ENCODE data around the gene FERMT2.
"Not testable (repeated sequence)": the region's sequence is repeated elsewhere in the genome, so short reads cannot be mapped to it uniquely, and the experiment has no call there.

The FERMT2 gene

DNA sequence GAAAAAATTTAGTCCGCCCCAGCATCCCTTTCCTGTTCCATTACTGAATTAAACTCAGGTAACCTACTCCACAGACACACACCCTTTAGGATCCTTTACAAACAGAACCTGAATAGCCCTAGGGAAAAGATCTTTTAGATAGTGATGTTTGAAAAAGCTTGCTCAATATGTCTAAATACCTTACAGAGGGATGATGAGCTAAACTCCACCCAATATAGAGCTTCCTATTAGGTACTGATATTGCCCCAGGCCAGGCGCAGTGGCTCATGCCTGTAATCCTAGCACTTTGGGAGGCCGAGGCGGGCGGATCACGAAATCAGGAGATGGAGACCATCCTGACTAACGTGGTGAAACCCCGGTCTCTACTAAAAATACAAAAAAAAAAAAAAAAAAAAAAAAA, 50.1 kb downstream of the FERMT2 start:
- no peak for DNase-seq

GRCh38 chr14:52898496-52898895, 52.4 kb downstream of the FERMT2 start:
- DNase-seq: no peak

GRCh38 chr14:52895000-52895399, 55.9 kb downstream of the FERMT2 start:
- no peak for DNase-seq

DNA sequence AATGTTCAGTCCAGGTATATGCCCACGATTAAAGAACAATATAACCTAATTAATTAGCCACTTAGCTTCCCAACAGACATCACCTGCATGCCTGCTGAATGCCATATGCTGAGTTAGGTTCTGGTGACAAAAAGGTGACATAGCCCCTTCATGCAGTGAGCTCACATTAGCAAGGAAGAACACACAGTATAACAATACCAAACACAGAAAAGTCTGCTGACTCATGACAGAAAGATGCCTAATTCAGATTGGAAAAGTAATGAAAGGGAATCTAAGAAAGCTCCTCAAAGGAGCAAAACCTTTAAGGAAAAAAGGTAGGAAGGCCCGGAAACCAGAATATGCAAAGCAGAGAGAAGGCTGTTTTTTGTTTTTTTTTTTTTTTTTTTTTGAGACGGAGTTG, 59.0 kb downstream of the FERMT2 start:
- no peak for DNase-seq

GRCh38 chr14:52888839-52889838, 61.7 kb downstream of the FERMT2 start:
- no peak for DNase-seq

DNA sequence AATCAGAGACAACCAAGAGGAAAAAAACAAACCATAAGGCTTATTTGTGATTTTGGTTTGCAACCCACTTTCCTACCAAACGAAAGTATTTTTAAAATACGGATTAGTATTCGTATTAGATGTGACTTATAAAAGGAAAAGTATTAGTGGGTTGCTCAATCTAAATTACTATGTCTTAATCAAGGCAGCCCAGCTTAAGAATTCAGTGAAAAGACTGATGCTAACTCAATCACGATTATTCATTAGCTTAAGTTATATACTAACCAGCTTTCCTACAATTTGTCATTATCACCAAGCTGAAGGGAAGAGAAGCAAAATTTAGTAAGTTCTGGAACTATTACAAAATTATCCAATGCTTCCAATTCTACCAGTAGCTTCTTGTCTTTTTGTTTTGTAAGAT, 62.7 kb downstream of the FERMT2 start:
- DNase-seq: no peak

DNA sequence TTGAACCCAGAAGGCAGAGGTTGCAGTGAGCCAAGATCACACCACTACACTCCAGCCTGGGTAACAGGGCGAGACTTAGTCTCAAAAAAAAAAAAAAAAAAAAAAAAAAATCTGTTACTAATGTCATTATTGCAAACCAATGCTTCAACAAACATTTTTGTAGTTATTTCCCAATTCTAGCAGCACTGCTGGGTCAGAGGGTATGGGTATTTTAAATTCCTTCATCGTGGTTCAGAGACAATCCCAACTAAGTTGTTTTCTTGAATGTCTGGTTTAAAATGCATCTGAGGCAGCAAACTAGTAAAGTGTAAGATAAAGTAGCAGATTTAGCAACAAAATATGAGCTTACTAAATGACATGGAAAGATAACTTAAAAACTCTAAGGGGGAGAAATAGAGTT, 65.6 kb downstream of the FERMT2 start:
- DNase-seq: no peak

- no peak for DNase-seq
These were observed 67.2 kb downstream of the FERMT2 start for GRCh38 chr14:52883658-52884057.

- DNase-seq: no peak
These were observed 68.0 kb downstream of the FERMT2 start for GRCh38 chr14:52882824-52883223.

- no peak for DNase-seq
These were observed 70.9 kb downstream of the FERMT2 start for GRCh38 chr14:52879958-52880357.

GRCh38 chr14:52878946-52879345, 71.9 kb downstream of the FERMT2 start:
- no peak for DNase-seq

DNA sequence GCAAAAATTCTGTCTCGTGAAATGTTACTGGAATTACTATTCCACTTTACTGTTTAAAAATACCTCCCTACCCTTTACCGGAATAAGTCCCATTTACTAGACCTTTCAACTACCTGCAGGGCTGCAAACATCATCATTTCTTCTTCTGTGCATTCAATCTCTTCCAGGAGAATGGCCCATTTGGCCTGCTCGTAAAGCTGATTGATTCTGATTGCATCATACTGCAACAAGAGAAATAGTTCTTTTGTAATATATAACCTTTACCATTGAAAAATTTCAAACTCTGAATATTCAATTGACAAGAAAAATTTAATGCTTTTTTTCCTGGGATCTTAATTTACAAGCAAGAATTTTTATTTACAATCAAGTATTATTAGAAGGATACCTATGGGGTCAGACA, 72.4 kb downstream of the FERMT2 start:
- no peak for DNase-seq

DNA sequence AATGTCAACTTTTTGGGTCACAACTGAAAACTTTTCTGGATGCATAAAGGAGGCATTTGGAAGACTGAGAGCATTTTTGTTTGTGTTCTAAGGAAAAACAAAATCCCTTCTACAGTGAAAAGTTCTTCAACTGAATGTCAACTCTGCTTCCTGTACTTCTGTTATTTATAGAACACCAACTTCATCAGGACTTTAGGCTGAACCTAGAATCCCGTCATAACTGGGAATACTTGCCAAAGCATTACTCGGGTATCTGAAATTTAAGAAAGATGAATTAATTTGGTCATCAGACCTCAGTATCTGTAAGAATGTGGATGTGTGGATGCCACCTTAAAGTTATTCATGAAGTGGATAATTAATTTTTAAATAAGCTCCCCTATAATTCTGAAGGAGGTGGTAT, 73.2 kb downstream of the FERMT2 start:
- no peak for DNase-seq

- no peak for DNase-seq
These were observed 74.0 kb downstream of the FERMT2 start for GRCh38 chr14:52876806-52877205.

DNA sequence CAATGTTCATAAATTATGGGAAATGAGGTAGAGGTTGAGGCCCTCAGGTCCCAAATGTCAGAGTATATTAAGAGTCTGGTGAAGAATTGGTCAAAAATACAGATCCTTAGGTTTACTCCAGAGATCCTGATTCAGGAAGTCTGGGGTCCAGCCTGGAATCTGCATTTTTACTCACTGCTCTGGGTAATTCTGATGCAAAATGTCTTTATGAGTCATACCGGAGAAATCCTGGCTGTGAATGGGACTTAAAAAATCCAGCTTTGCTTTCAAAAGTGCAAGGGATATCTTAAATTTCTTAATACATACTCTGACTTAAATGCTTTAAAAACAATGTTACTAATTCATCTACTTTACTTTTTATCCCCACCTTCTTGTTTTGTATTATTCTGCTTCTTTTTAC, 74.5 kb downstream of the FERMT2 start:
- DNase-seq: no peak

DNA sequence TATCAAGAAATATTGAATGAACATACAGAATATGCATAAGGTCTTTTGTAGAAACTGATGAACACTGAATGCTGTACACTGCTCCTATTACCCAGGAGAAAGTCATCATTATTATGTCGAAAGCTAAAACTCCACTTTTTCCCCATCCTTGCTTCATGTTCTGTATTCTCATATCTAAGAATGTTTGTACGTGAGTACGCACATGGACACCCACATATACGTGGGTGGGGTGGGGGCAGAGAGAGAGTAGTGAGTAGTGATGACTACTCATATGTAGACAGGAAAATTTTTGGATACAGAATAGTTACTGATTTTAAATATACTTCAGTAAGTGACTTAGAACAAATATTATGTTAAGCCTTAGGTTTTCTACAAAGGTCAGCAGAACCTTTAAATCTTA, 75.1 kb downstream of the FERMT2 start:
- no peak for DNase-seq

GRCh38 chr14:52874389-52874788, 76.5 kb downstream of the FERMT2 start:
- no peak for DNase-seq

DNA sequence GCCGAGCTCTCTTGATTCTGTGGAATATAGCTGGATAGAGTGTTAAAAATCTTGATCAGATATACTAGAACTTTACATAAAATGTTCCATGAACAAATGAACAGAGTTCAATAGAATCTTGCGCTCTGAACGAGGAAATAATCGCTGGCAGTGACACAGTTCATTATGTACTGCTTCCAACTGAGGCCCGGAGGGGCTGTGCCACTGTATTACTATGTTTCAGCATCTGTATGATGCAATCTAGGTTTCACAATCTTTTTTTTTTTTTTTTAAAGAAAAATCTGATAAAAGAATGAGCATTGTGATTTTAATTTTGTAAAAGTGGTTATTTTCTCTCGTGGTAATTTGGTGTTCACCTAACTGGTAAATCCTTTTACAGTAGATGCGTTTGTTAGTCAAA, 77.2 kb downstream of the FERMT2 start:
- no peak for DNase-seq

GRCh38 chr14:52873065-52873464, 77.8 kb downstream of the FERMT2 start:
- DNase-seq: no peak

DNA sequence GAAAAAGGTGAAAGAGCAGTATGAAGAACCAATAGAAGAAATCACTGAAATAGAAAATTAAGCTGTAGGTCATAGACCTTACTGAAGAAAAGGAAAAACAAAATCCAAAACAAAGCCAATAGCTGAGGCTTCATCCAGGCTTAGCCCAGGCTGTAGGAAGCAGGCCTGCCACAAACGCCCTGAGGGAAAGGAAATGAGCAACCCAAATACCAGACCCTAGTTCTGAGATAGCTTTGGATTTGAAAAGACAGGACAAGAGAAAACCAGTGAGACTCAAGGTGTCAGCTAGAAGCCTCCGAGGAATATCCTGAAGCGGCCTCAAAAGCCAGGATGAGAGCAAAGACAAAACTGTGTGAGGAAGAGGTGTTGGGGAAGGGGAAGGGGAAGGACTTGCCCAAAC, 79.2 kb downstream of the FERMT2 start:
- no peak for DNase-seq

GRCh38 chr14:52868911-52869618, 81.8 kb downstream of the FERMT2 start:
- DNase-seq: no peak

DNA sequence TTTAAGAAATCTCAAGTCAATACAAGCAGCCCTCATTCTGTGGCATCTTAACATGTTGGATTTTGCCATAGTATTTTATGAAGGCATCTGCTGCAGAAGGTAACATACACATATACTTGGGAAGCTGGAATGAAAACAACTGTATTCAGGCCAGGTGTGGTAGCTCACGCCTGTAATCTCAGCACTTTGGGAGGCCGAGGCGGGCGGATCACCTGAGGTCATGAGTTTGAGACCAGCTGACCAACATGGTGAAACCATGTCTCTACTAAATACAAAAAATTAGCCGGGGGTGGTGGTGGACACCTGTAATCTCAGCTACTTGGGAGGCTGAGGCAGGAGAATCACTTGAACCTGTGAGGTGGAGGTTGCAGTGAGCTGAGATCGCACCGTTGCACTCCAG, 86.0 kb downstream of the FERMT2 start:
- DNase-seq: not testable (repeated sequence)

DNA sequence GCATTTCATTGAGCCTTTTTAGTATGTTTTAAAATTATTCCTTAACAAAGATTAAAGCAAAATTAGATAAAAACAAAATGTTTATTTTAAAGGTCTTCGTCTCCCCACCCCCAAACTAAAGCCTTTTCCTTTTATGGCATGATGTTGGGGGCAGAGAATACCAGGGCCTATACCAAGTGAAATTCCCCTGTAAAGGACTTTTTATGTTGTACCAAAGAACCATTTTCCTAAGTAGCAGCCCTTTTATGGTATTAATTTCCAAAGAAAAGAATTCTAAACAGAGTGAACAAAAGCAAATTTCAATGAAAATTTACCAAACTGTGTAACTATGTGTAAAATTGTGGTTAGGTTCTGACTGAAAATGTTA, 87.5 kb downstream of the FERMT2 start:
- no peak for DNase-seq

GRCh38 chr14:52862632-52863333, 88.1 kb downstream of the FERMT2 start:
- no peak for DNase-seq

Data from DMS 273 treated with DMSO at 0.1 percent for 48 hours (cell line).